GM23338 (cell line): Measurements from ENCODE around the gene SLITRK2. TPM values are rescaled to one million over a fixed set of nuclear protein-coding genes. Genes with fewer than 3 reads are reported as not detected.
A peak's percentile ranks its signal among the peaks of the same experiment; 100 is the strongest.

ENCODE experiments used
- ATAC-seq: fragments of 200-7000 bp; cut with Tn5 transposase; 3 replicates; pipeline ENCODE4 v1.9.1; 2020
- DNase-seq: peaks from one replicate; pipeline ENCODE4 v3.0.0-alpha.2; 2015; ENCODE audit warnings: low spot score
- H2AFZ ChIP-seq: fragments of 200-600 bp; sonication (generic); 2 replicates; pipeline ENCODE4 v1.8.0; 2016; ENCODE audit warnings: antibody characterized with exemption, mild to moderate bottlenecking, moderate library complexity
- H3F3A ChIP-seq: fragments of 200-600 bp; sonication (generic); replicated peaks from 2 replicates; pipeline ENCODE4 v1.8.0; 2017; ENCODE audit warnings: antibody characterized with exemption, mixed run types, low read depth
- H3K27ac ChIP-seq: fragments of 200-600 bp; sonication (generic); 2 replicates; pipeline ENCODE4 v1.6.1; 2016; ENCODE audit warnings: low read depth
- H3K27me3 ChIP-seq: fragments of 200-600 bp; sonication (generic); 2 replicates; pipeline ENCODE4 v1.8.0; 2016; ENCODE audit warnings: mild to moderate bottlenecking, mixed run types, moderate library complexity; ENCODE audit not compliant: insufficient read depth
- H3K36me3 ChIP-seq: fragments of 200-600 bp; sonication (generic); 2 replicates; pipeline ENCODE4 v1.8.0; 2016; ENCODE audit warnings: mild to moderate bottlenecking; ENCODE audit not compliant: insufficient read depth
- H3K4me1 ChIP-seq: fragments of 200-600 bp; sonication (generic); 2 replicates; pipeline ENCODE4 v1.8.0; 2016; ENCODE audit warnings: mild to moderate bottlenecking, moderate library complexity; ENCODE audit not compliant: insufficient read depth
- H3K4me2 ChIP-seq: fragments of 200-600 bp; sonication (generic); 2 replicates; pipeline ENCODE4 v1.7.1; 2017; ENCODE audit warnings: mixed run types
- H3K4me3 ChIP-seq: fragments of 200-600 bp; sonication (generic); 2 replicates; pipeline ENCODE4 v1.6.1; 2016; ENCODE audit warnings: mixed run types
- H3K79me2 ChIP-seq: fragments of 200-600 bp; sonication (generic); replicated peaks from 2 replicates; pipeline ENCODE4 v1.8.0; 2017; ENCODE audit warnings: mild to moderate bottlenecking; ENCODE audit not compliant: insufficient read depth
- H3K9me2 ChIP-seq: fragments of 200-600 bp; sonication (generic); 2 replicates; pipeline ENCODE4 v1.8.0; 2017; ENCODE audit not compliant: insufficient read depth
- H4K20me1 ChIP-seq: fragments of 200-600 bp; sonication (generic); replicated peaks from 2 replicates; pipeline ENCODE4 v1.8.0; 2017; ENCODE audit warnings: mild to moderate bottlenecking; ENCODE audit not compliant: insufficient read depth
- H3K27ac Mint-ChIP-seq: 2 replicates; pipeline ENCODE4 v1.8.0; 2020; ENCODE audit warnings: inconsistent platforms, mild to moderate bottlenecking, moderate library complexity, mixed read lengths
- H3K27me3 Mint-ChIP-seq: 3 replicates; pipeline ENCODE4 v1.8.0; 2022; ENCODE audit warnings: low read depth, mild to moderate bottlenecking, moderate library complexity, mixed read lengths, inconsistent platforms; ENCODE audit not compliant: insufficient read depth, poor library complexity
- H3K36me3 Mint-ChIP-seq: 3 replicates; pipeline ENCODE4 v1.8.0; 2021; ENCODE audit warnings: low read depth, mild to moderate bottlenecking, inconsistent platforms, moderate library complexity, mixed read lengths
- H3K4me1 Mint-ChIP-seq: 3 replicates; pipeline ENCODE4 v1.8.0; 2020; ENCODE audit warnings: mild to moderate bottlenecking, inconsistent platforms, mixed read lengths
- H3K4me3 Mint-ChIP-seq: 3 replicates; pipeline ENCODE4 v1.8.0; 2021; ENCODE audit warnings: moderate library complexity, mild to moderate bottlenecking, inconsistent platforms, mixed read lengths
- H3K9me3 Mint-ChIP-seq: 3 replicates; pipeline ENCODE4 v1.8.0; 2020; ENCODE audit warnings: moderate library complexity, mild to moderate bottlenecking, inconsistent platforms, mixed read lengths
- CREB1 ChIP-seq: fragments of 250-450 bp; sonication (Bioruptor Pico); IDR thresholded peaks from 2 replicates; pipeline ENCODE4 v1.5.0; 2020; ENCODE audit warnings: low read depth, mild to moderate bottlenecking, moderate library complexity
- ETS1 ChIP-seq: IDR thresholded peaks from 2 replicates; pipeline ENCODE4 v1.6.1; 2016; ENCODE audit warnings: antibody characterized with exemption
- EZH2phosphoT487 ChIP-seq: fragments of 200-600 bp; sonication (generic); IDR thresholded peaks from one replicate; pipeline ENCODE4 v1.8.1; 2018; ENCODE audit warnings: antibody characterized with exemption; ENCODE audit not compliant: unreplicated experiment
- JUNB ChIP-seq: IDR thresholded peaks from one replicate; pipeline ENCODE4 v1.6.1; 2016; ENCODE audit warnings: antibody characterized with exemption; ENCODE audit not compliant: unreplicated experiment
- POLR2AphosphoS5 ChIP-seq: IDR thresholded peaks from 2 replicates; pipeline ENCODE4 v1.6.1; 2016; ENCODE audit warnings: antibody characterized with exemption, low read depth
- REST ChIP-seq: IDR thresholded peaks from one replicate; pipeline ENCODE4 v1.6.1; 2018; ENCODE audit warnings: antibody characterized with exemption; ENCODE audit not compliant: unreplicated experiment
- STAT1 ChIP-seq: IDR thresholded peaks from one replicate; pipeline ENCODE4 v1.6.1; 2016; ENCODE audit warnings: antibody characterized with exemption; ENCODE audit not compliant: unreplicated experiment
- ZNF462 ChIP-seq: fragments of 250-450 bp; sonication (Bioruptor Pico); IDR thresholded peaks from 2 replicates; pipeline ENCODE4 v1.5.0; 2020; ENCODE audit warnings: mild to moderate bottlenecking, moderate library complexity
- polyA plus RNA-seq: library from polyadenylated mRNA; unstranded; fragments of >200 nt; fragmentation: Nextera tagmentation; extraction: Ambion mirVana; gene quantifications from 2 replicates; pipeline ENCODE4 v1.2.1, GENCODE V29; 2016
- total RNA-seq: library from RNA; depleted of rRNA; stranded (reverse); fragments of >200 nt; shearing (Covaris generic); gene quantifications from 2 replicates; pipeline ENCODE4 v1.2.3, GENCODE V29; 2014

SLITRK2 gene
- total and polyA plus RNA-seq, 2 experiments from 2014 or later, result 0.10 to 0.24 TPM

GRCh38 chrX:145843146-145843904 is 25.7 kb downstream of the SLITRK2 start:
- Histone ChIP-seq H3K9me2 (no peaks in the 10 kb centered on the region), H3K27ac (no peak overlapping the region), H3K27me3 (no peaks in the 10 kb centered on the region), H3F3A (no peaks in the 10 kb centered on the region), H3K4me1 (peaks cover 7% of the 10 kb centered on the region; the same call in 1 of the 2 replicates), H3K79me2 (no peaks in the 10 kb centered on the region), H3K36me3 (no peaks in the 10 kb centered on the region), H4K20me1 (no peaks in the 10 kb centered on the region), H3K4me2 (peak overlapping the region; percentile 58), H2AFZ (peak overlapping the region; percentile 18; the same call in 1 of the 2 replicates), H3K4me3 (0 out of 2 replicates have a peak overlapping the region, but pooled peaks have one; percentile 27)
- TF ChIP-seq POLR2AphosphoS5, result no peak
- ATAC-seq (peak; percentile 35; the same call in 1 of the 3 replicates), DNase-seq (peak; percentile 51)
- Mint-ChIP-seq H3K4me3 (no peak overlapping the region), H3K9me3 (peaks cover 7% of the 10 kb centered on the region; the same call in 2 of the 3 replicates), H3K36me3 (no peaks in the 10 kb centered on the region), H3K4me1 (peaks cover 16% of the 10 kb centered on the region; the same call in 2 of the 3 replicates), H3K27me3 (peaks cover 2% of the 10 kb centered on the region), H3K27ac (no peak overlapping the region; the same call in 1 of the 2 replicates)

- H3K9me2 ChIP-seq, result no peaks in the 10 kb centered on the region
- peaks cover 14% of the 10 kb centered on the region; the same call in 2 of the 3 replicates for H3K4me1 Mint-ChIP-seq
- no peak for ATAC-seq
- no peak for TF ChIP-seq REST
- no peak for TF ChIP-seq ETS1
- TF ChIP-seq JUNB, result no peak
- no peak for TF ChIP-seq ZNF462 (CRISPR knock-in tag)
- TF ChIP-seq EZH2phosphoT487, result no peak
- no peak for TF ChIP-seq POLR2AphosphoS5
- TF ChIP-seq STAT1, result no peak
- no peak for TF ChIP-seq CREB1
Observed at GRCh38 chrX:145844886-145845285, 27.3 kb downstream of the SLITRK2 start.

More at GRCh38 chrX:145844886-145845285, 27.3 kb downstream of the SLITRK2 start:
- Mint-ChIP-seq H3K27me3 (peaks cover 2% of the 10 kb centered on the region), H3K27ac (no peak overlapping the region), H3K36me3 (no peaks in the 10 kb centered on the region), H3K4me3 (no peak overlapping the region), H3K9me3 (peaks cover 10% of the 10 kb centered on the region; the same call in 2 of the 3 replicates)
- H3K79me2 ChIP-seq, result no peaks in the 10 kb centered on the region
- no peak for DNase-seq
- no peaks in the 10 kb centered on the region for H3K27me3 ChIP-seq
- no peaks in the 10 kb centered on the region for H4K20me1 ChIP-seq
- no peaks in the 10 kb centered on the region for H3F3A ChIP-seq
- no peaks in the 10 kb centered on the region for H3K36me3 ChIP-seq
- H2AFZ ChIP-seq, result no peak overlapping the region
- peaks cover 7% of the 10 kb centered on the region; the same call in 1 of the 2 replicates for H3K4me1 ChIP-seq
- H3K4me2 ChIP-seq, result no peak overlapping the region
- no peak overlapping the region for H3K27ac ChIP-seq
- H3K4me3 ChIP-seq, result no peak overlapping the region
